ENCODE measurements around the gene CER1.

CER1 gene, protein sequence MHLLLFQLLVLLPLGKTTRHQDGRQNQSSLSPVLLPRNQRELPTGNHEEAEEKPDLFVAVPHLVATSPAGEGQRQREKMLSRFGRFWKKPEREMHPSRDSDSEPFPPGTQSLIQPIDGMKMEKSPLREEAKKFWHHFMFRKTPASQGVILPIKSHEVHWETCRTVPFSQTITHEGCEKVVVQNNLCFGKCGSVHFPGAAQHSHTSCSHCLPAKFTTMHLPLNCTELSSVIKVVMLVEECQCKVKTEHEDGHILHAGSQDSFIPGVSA

DNA sequence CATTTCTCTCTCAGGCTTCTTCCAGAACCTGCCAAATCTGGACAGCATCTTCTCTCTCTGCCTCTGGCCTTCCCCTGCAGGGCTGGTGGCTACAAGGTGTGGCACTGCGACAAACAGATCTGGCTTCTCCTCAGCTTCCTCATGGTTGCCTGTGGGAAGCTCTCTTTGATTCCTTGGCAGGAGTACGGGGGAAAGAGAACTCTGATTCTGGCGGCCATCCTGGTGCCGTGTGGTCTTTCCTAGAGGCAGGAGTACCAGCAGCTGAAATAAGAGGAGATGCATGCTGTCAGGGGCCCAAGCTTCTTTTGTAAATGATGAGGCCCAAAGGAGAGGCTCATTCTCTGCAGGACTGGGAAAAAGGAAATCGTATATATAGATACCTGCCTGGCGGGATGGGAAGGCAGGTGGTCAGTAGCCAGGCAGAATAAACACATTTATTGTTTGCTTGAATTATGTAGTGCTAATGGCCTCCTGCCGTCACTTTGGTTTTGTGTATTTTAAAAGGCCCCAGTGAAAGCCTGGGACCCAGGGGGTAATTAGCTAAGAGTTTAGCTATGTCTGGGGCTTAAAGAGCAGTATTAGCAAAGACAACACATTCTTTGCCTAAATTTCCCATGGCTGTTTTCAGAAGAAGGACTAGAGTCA is at the start of gene CER1:
CER1 (minus strand) TSS at position 343 of the 645 bp plus-strand sequence; CDS start at position 282, 61 bp downstream.
- DNase-seq (ENCODE audit: low read depth): no peak

DNA sequence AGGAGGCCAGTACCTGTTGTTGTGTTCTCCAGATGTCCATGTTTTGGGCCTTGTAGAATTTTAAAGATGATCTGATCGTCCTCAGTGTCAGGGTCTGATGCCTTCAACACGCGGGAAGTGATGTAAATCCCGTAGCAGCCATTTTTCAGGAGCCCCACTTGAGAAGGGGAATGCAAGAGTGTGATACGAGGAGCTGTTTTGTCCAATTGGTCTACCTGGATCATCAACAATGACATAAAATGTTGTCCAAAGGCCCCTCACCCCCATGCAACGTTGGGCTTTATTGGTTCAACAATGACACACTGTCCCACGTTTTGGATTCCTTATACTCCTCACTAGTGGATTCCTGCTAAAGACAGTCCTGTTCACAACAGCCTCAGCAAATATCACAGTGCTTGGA is 48.1 kb upstream of the CER1 start:
- no peak for DNase-seq (ENCODE audit: low read depth)

DNA sequence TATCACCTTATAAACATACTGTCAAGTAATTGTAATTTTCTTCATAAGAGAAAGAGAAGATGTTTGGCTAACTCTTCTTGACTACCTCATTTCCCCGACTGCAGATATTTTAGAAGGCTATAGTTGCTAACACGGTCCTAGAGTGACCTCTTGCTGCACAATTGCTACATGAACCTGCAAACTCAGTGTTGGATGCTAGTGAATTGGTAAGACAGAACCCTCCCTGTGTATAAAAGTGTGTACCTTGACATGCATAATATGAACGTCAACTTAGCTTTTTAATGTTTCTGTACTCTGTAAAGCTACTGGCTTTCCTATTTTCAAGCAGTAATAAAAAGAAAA is 46.7 kb upstream of the CER1 start:
- DNase-seq (ENCODE audit: low read depth): peak; percentile 22

DNA sequence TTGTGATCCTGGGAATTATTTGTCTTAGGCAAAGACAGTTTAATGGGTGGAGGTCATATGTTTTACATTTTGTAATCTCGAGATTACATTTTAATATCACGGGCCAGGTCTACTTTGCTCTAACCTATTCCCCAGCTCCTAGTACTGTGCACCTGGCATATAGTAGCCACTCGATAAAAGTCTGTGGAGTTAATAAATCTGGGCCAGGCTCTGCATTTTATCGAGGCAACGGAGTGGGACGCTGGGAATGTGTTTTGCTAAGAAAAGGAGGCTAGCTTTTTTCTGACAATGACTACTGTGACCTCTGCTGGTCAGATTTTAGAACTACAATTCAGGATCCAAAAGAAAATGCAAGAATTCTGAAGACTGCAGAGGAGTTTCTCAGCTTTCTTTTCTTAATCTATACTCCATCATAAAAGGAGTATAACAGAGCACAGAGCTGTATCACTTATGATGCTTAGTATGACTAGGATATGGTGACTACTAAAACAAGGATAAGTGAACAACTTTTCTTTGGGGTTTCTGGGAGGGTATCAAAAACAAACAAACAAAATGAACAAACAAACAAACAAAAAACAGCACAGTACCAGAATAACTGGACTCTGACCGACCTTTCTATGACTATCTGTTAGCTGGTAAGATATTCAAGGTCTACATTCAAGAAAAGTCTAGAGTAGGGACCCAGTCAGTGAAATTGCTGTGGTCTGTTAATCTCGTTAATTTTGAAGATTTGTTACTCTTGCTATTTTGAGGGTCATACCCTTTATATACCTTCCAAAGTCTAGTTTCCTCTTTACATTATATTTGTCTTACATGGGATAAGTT is 46.1 kb upstream of the CER1 start:
- DNase-seq (ENCODE audit: low read depth): peak; percentile 66

DNA sequence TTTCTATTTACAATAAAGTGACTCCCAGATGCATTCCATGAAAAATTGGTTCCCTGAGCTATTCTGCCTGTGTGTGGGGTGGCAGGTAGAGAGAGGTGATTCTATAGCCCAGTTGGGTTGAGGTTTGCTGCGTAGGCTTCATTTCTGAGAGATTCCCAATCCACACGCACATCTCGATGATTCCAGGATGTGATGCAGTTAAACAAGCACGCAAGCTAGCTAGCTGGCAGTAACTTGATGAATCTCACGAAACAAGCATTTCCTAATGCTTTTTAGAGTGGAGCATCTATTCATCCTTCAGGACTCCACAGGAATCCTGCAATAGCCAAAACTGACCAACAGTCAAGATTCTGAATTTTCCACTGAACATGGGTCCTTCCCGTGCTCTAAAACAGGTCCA is 43.8 kb upstream of the CER1 start:
- peak; percentile 71 for DNase-seq (ENCODE audit: low read depth)

DNA sequence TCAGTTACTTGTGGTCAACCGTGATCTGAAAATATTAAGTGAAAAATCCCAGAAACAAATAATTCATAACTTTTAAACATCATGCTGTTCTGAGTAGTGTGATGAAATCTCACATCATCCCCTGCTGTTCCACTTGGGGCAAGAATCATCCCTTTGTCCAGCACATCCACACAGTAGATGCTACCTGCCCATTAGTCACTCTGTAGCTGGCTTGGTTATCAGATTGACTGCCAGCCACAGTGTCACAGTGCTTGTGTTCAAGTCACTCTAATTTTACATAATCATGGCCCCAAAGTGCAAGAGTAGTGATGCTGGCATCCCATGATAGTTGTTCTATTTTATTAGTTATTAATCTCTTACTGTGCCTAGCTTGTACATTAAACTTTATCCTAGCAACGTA is 39.1 kb upstream of the CER1 start:
- no peak for DNase-seq (ENCODE audit: low read depth)

DNA sequence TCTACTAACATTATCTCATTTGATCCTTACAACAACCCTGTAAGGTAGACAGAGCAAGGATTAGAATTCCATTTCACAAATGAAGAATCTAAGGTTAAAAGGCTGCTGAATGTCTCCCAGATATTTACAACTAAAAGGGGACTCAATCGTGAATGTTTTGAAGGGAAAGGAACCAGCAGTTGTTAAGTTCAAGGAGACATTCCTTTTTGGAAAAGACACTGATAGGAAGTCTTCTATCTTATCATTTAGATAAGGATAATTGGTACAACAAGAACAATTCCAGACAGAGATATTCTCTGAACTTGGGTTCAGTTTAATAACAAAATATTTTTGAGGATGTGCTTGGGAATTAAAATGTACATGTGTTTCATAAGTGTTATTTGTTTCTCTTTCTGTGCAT is 37.5 kb upstream of the CER1 start:
- no peak for DNase-seq (ENCODE audit: low read depth)

DNA sequence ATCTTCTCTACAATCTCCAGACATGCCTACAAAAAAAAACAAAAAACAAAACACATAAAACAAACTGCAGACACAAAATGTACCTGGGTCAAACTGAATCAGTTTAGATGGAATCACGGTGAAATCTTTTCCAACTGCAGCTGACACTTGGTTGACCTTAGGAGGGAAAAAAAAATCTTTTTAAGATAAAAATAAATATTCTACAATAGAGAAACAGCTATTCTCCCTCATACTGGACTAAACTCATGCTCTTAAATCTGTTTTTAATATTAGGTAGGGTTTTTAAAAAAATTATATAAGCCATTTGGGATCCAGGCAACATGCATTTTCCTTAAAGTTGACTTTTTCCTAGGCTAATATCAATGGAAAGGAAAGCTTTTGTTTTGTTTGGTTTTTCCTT is 33.8 kb upstream of the CER1 start:
- DNase-seq (ENCODE audit: low read depth): no peak

DNA sequence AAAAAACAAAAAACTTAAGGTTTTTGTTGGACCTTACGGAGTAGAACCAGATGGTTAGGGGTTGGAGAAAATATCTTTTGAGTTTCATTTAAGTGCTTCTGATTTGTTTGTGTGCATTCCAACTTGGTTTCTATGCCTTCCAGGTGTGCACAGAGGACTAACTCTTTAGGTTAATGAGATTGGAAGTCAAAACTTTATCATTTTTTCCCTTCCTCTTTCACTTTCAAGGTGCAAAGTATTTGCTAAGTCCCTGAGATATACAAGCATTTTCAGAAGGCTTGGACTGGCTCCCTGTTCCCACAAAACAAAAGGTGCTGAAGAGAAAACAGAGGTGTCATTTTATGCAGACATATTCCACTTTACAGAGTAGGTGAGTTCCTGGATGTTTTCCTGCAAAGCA is 30.3 kb upstream of the CER1 start:
- no peak for DNase-seq (ENCODE audit: low read depth)

DNA sequence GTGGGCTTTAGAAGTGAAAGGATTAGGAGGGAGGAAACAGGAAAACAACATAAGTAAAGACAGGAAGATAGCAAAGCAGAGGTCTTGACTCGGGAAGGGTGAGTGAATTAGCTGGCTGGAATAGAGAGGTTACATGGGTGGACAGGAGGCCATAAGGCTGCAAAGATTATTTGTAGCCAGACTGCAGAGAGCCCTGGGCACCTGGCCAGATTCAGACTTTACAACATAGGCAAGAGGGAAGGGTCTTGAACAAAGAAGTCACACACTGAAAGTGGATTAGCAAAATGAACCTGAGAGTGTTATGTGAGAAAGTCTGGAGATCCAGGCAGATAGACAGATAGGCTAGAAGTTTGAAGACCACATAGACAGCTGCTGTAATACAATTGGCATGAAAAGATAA is 29.7 kb upstream of the CER1 start:
- no peak for DNase-seq (ENCODE audit: low read depth)

DNA sequence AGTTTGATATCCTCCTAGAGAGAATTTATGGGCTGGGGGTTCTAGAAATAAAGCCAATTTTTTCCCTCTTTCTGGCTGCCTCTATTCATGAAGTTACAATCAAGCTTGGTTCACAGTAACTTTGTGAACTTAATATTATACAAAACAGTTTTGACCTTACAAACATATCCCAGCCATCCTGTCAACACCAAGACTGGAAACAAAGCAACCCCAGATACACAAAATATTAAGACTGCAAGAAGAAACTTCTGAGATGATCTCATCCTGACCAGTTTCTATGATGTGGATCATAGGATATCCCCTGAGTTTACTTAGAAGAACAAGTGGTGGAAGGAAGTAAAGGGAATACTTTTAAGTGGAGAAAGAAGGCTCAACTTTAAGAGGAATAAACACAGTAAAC is 28.3 kb upstream of the CER1 start:
- DNase-seq (ENCODE audit: low read depth): no peak

DNA sequence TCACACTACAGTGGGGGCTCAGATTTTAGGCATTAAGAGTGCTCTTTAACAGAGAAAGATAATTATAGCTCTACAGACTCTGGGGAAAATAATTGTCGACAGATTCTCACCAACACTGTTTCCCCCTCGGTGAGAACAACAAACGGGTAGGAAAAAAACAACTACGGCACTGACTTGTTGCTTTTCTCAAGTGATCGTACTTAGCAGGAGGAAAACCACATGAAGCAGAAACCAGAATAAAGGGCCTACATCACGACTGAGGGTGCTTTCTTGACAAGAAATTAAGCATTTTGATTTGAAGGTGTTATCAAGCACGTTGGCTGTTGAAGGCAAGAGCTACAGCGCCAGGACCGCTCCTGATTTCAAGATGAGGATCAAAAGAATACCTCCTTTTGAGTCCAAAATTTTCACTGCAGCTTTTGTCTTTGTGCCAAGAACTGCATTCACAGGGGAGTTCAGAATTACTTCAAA is 27.2 kb upstream of the CER1 start:
- no peak for DNase-seq (ENCODE audit: low read depth)

DNA sequence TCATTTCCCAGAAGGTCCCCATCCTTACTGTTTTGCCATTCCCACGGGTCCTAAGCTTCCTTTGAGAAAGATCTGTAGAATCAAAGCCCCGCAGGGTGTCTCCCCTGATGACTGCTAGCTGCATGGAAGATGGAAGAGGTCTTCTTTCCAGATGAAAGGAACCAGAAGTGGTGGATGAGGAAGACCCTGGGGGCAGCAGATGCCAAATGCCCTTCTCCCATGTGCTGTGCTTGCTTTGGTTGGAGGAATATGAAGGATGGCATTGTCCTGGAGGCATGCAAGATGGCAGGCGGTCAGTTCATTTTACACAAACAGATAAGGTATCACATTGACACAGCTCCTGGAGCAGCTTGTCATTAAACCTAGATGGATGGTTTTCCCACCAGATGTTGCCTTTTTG is 25.8 kb upstream of the CER1 start:
- DNase-seq (ENCODE audit: low read depth): no peak

DNA sequence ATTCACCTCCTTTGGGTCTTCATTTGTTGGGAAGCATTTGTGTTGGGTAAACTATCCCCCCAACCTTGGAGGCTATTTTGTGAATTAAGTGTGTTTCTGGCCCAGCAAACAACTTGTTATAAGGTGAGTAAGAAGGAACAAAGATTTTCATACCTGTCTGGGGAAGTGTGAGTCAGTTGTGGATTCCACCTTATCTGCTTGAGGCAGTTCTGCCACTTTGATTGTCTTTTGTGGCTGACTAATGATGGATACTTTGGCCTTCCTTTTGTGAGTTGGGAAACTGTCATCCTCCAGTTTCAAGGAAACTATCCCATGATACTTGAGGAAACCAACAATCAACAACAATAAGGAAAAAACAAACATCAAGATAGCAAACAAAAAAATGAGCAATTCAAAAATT is 24.6 kb upstream of the CER1 start:
- DNase-seq (ENCODE audit: low read depth): no peak

DNA sequence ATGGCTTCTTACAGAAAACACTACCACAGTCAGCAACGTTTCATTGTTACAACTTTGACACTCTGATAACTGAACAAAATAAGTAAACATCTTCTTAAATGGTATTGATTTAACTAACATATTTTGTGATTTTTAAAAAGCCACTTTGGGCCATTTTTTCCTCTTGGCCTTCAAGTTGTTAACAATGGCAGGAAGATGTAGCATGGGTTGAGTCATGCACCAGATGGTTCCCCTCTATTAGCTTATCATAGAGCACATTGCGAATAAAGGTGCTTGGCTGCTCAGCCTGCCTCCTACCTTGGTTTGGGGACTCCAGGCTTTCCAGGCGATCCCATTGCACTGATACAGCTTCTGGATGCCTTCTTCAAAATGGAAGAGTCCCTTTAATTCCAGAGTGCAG is 24.1 kb upstream of the CER1 start:
- DNase-seq (ENCODE audit: low read depth): no peak

DNA sequence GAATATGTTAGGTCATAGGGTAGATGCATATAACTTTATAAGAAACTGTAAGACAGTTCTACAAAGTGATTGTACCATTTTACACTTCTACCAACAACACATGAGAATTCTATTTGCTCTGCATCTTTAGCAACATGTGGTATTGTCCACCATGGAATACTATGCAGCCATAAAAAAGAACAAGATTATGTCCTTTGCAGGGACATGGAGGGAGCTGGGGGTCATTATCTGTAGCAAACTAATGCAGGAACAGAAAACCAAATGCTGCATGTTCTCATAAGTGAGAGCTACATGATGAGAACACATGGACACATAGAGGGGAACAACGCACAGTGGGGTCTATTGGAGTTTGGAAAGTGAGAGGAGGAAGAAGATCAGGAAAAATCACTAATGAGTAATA is 22.2 kb upstream of the CER1 start:
- no peak for DNase-seq (ENCODE audit: low read depth)

DNA sequence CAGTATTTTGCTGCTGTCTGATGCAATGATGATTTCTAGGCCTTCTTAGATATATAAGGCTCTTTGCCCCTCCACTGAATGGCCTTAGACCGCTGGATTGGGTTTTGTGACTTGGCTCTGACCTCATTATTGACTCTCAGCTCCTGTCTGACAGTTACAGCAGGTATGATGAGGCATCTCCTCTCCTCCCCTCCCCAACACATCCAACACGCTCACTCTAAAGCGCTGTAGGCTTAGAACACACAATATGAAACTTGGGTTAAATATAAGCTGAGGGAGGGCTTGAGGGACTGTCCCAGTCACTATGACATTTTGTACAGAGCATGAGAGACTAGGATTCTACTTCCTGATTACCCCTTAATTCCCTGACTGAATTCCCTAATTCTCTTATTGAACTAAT is 18.8 kb upstream of the CER1 start:
- no peak for DNase-seq (ENCODE audit: low read depth)

DNA sequence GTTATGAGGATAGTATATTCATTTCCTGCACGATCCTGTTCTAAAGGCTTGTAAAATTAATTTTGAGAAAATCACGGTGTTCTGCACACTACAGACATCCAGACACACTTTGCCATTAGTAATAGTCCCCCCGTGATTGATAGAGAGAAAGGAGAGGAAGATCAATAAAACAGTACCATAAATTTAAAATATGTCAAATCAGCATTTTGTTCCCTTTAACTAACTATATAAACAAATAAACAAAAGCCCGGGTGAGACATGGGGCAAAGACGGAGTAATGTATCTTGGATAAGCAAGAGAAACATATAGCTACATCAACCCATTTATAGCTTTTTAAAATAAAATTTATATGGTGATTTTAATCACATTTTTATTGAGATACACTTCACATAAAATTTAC is 10.6 kb upstream of the CER1 start:
- DNase-seq (ENCODE audit: low read depth): no peak

DNA sequence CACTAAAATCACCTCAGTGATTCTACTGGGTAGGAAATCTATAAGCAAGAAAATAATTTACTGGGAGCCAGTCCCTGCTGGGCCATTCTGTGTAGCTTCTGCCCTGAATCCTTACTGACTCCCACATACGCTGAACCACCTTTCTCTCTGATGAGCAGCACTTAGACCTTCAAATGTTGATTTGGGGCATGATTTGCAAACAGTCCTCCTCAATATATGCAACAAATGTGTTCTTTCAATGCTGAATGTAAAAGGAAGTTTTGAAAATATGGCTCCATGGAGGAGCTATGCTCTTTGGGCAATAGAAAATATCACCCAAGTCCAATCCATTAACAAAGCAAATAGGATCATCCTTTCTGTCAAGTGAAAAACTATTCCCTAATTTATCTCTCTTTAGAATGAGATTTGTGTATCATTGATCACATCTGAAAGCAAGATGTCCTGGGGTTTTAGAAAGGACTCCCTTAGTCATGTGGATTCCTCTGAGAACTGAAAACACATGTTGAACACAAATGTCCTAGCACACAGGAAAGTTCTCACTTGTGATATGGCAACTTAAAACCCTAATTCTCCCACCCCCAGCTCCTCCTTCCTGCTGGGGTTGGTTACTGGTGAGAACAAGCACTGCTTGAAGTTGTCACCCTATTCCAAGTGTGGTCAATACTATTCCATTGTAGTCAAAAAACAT is 8.9 kb upstream of the CER1 start:
- no peak for DNase-seq (ENCODE audit: low read depth)

DNA sequence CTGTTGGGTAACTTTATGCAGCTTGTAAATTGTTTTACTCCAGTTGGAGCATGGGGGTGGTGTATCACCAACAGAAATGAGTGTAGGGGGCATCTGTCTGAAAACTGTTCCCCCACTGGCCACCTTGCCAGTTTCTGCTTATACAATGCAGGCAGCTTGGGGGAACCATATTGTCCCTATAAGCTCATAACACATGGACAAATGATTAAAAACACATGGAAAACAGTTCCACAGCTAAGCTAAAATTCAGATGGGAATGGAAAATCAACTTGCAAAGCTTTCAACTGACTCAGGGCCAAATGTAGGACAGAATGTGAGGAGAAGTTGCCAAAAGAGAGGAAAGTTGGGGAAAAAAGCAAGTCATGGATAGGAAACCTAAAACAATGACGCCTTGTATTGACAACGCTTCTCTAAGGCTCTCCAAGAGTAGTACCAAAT is 7.9 kb upstream of the CER1 start:
- DNase-seq (ENCODE audit: low read depth): no peak

DNA sequence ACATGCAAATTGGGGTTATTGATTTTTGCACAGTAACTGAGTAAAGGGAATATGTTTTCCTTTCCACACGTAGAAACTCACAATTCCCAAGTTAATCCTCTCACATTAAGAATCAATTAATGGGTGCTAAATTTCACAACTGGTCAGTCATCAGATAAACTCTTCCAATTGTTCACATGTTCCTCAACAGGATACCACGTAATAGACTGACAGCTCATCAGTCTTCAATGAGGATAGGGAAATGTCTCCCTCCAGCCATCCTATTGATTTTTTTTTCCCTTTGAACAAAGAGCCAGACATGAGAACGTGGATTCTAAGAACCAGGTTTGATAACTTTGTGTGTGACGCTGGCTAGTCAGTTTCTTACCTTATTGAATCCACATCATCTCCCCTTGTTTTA is 768 bp upstream of the CER1 start:
- no peak for DNase-seq (ENCODE audit: low read depth)

DNA sequence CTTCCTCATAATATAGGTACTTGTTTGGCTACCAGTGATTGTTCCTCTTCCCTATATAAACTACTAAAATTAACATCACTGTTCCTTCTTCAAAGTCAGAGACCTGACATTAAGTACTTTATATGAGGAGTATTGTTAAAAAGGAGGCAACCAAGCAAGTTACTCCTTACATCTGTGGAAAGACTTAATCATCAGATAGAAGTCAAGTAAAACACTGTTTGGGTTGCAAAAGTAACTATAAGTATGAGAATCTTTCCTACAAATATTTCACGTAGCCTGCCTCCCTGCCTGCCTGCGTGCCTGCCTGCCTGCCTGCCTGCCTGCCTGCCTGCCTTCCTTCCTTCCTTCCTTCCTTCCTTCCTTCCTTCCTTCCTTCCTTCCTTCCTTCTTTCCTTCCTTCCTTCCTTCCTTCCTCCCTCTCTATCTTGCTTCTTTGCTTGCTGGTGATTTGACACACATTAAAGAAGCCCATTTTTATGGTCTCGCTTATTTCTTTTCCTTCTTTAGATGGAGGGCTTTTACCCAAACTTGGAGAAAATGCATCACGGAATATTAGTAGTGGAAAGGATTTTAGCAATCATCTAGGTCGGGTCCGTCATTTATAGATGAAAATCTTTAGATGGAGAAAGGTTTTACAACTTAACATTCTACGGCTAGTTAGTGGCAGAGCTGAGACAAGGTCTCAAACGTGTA is 3.2 kb downstream of the CER1 start:
- no peak for DNase-seq (ENCODE audit: low read depth)
